ENCODE results near the gene SYNGAP1. TPM values are rescaled to one million over a fixed set of nuclear protein-coding genes. Genes with fewer than 3 reads are reported as not detected.
"Not testable (repeated sequence)": the region's sequence is repeated elsewhere in the genome, so short reads cannot be mapped to it uniquely, and the experiment has no call there.

The SYNGAP1 gene
- total RNA-seq, 2 donors from 2014 or later: 6.1 to 24.8 TPM

GRCh38 chr6:33375143-33375671 is 44.7 kb upstream of the SYNGAP1 start:
- Histone ChIP-seq H3K36me3 (no peaks in the 10 kb centered on the region), H3K27me3 (replicated peaks; ENCODE audit: insufficient read depth) (no peaks in the 10 kb centered on the region), H3K4me1 (replicated peaks) (peaks cover 18% of the 10 kb centered on the region), H3K4me3 (peak overlapping the region in 1 of 2 donors; percentile 13), H3K27ac (peak overlapping the region; percentile 35 to 76), H3K9me3 (no peaks in the 10 kb centered on the region)
- intact Hi-C loops (cut with DNase I): no loop called here
- DNase-seq (ENCODE audit: low spot score): peak; percentile 84
- 5% methylated on average over 9 of the region's 9 CpGs for WGBS
- no peak for TF ChIP-seq POLR2A (IDR thresholded peaks at IDR 0.05)
- TF ChIP-seq POLR2AphosphoS5 (IDR thresholded peaks at IDR 0.05): peak; percentile 70

DNA sequence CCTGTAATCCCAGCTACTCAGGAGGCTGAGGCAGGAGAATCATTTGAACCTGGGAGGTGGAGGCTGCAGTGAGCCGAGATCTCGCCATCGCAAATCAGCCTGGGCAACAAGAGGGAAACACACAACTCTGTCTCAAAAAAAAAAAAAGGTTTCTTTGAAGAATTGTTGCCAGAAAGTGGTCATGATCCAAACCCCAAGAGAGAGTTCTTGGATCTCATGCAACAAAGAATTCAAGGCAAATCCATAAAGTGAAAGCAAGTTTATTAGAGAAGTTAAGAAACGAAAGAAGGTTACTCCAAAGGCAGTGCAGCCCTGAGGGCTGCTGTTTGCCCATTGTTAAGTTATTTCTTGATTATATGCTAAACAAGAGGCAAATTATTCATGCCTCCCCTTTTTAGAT is 42.7 kb upstream of the SYNGAP1 start:
- no peak overlapping the region for H3K4me3 ChIP-seq
- 77% methylated on average over 4 of the region's 4 CpGs for WGBS
- no peak for TF ChIP-seq POLR2AphosphoS5 (IDR thresholded peaks at IDR 0.05)
- TF ChIP-seq, protein P1, sequence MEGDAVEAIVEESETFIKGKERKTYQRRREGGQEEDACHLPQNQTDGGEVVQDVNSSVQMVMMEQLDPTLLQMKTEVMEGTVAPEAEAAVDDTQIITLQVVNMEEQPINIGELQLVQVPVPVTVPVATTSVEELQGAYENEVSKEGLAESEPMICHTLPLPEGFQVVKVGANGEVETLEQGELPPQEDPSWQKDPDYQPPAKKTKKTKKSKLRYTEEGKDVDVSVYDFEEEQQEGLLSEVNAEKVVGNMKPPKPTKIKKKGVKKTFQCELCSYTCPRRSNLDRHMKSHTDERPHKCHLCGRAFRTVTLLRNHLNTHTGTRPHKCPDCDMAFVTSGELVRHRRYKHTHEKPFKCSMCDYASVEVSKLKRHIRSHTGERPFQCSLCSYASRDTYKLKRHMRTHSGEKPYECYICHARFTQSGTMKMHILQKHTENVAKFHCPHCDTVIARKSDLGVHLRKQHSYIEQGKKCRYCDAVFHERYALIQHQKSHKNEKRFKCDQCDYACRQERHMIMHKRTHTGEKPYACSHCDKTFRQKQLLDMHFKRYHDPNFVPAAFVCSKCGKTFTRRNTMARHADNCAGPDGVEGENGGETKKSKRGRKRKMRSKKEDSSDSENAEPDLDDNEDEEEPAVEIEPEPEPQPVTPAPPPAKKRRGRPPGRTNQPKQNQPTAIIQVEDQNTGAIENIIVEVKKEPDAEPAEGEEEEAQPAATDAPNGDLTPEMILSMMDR (IDR thresholded peaks at IDR 0.05): no peak
- no peak for TF ChIP-seq POLR2A (IDR thresholded peaks at IDR 0.05)
- no peaks in the 10 kb centered on the region for H3K36me3 ChIP-seq
- intact Hi-C loops (cut with DNase I): no loop called here
- H3K4me1 ChIP-seq (replicated peaks): peaks cover 18% of the 10 kb centered on the region
- no peak for DNase-seq (ENCODE audit: low spot score)
- H3K9me3 ChIP-seq: no peaks in the 10 kb centered on the region
- H3K27ac ChIP-seq: no peak overlapping the region
- no peaks in the 10 kb centered on the region for H3K27me3 ChIP-seq (replicated peaks; ENCODE audit: insufficient read depth)

DNA sequence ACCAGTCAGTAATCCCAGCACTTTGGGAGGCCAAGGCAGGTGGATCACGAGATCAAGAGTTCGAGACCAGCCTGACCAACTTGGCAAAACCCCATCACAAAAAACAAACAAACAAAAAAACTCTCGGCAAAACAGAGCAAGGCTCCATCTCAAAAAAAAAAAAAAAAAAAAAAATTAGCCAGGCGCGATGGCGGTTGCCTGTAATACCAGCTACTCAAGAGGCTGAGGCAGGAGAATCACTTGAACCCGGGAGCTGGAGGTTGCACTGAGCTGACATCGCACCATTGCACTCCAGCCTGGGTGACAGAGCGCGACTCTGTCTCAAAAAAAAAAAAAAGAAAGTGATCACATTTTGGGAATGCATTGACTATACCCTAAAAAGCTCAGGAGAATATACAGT is 40.7 kb upstream of the SYNGAP1 start:
- H3K9me3 ChIP-seq; H3K27ac ChIP-seq; H3K27me3 ChIP-seq (replicated peaks; ENCODE audit: insufficient read depth); H3K4me1 ChIP-seq (replicated peaks); DNase-seq (ENCODE audit: low spot score); intact Hi-C loops (cut with DNase I); H3K36me3 ChIP-seq; H3K4me3 ChIP-seq: not testable (repeated sequence)
- WGBS: 93% methylated on average over 10 of the region's 10 CpGs

GRCh38 chr6:33380272-33380981 is 39.4 kb upstream of the SYNGAP1 start:
- H3K27me3 ChIP-seq (replicated peaks; ENCODE audit: insufficient read depth): no peaks in the 10 kb centered on the region
- no peak for DNase-seq (ENCODE audit: low spot score)
- 66% methylated on average over 2 of the region's 2 CpGs for WGBS
- H3K27ac ChIP-seq: no peak overlapping the region
- peaks cover 5% of the 10 kb centered on the region for H3K4me1 ChIP-seq (replicated peaks)
- no peaks in the 10 kb centered on the region for H3K36me3 ChIP-seq
- intact Hi-C loops (cut with DNase I): no loop called here
- no peak overlapping the region for H3K4me3 ChIP-seq
- no peaks in the 10 kb centered on the region for H3K9me3 ChIP-seq
- no peak for TF ChIP-seq POLR2AphosphoS5 (IDR thresholded peaks at IDR 0.05)
- no peak for TF ChIP-seq POLR2A (IDR thresholded peaks at IDR 0.05)
- TF ChIP-seq, protein P1 (IDR thresholded peaks at IDR 0.05): no peak

DNA sequence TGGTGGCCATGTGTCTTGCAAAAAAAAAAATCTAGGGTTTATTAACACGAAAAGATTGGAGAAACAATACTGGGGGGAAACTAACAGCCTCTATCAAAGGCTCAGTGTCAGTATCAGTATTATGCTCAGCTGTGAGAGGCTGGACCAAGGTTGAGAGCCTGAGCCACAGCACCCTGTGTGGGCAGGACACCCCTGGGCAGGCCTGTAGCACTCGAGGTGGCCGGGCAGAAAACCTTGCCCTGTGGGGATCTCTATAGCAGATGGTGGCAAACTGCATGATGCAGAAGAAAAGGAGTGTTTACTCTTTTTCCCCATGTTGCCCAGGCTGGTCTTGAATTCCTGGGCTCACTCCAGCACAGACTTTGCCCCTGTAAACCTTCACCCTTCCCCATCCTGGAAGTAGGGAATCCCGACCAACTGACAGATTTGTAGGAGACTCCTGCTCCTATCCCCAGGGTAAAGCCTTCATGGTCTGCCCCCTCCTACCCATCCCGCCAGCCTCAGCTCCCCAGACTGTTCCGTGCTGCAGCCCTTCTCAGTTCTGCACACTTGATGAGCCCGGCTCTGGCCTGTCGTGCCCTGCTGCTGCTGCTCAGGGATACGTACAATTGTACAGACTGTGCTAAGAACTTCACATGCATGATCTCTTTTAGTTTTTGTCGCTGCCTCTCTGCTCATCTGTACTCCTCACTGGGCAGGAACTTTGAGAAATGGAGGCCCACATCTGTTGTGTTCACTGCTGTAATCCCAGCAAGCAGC is 36.3 kb upstream of the SYNGAP1 start:
- no peak overlapping the region for H3K4me3 ChIP-seq
- no peaks in the 10 kb centered on the region for H3K9me3 ChIP-seq
- no peak overlapping the region for H3K27ac ChIP-seq
- no peaks in the 10 kb centered on the region for H3K36me3 ChIP-seq
- 80% methylated on average over 10 of the region's 10 CpGs for WGBS
- no peaks in the 10 kb centered on the region for H3K27me3 ChIP-seq (replicated peaks; ENCODE audit: insufficient read depth)
- TF ChIP-seq POLR2A (IDR thresholded peaks at IDR 0.05): no peak
- TF ChIP-seq, protein P1 (IDR thresholded peaks at IDR 0.05): no peak
- no peak for TF ChIP-seq POLR2AphosphoS5 (IDR thresholded peaks at IDR 0.05)
- intact Hi-C loops (cut with DNase I): no loop called here
- DNase-seq (ENCODE audit: low spot score): no peak
- no peaks in the 10 kb centered on the region for H3K4me1 ChIP-seq (replicated peaks)

All from prostate gland (tissue), 2 donors.